Parathyroid adenoma (tissue), 2 donors: ENCODE measurements around the gene L3MBTL2.
"Not testable (repeated sequence)": the region's sequence is repeated elsewhere in the genome, so short reads cannot be mapped to it uniquely, and the experiment has no call there.

Experiments
- H2AFZ ChIP-seq: fragments of 300-600 bp; sonication (generic); one replicate; pipeline ENCODE4 v1.7.0; 2017; ENCODE audit warnings: antibody characterized with exemption, mild to moderate bottlenecking
- H3K27ac ChIP-seq: fragments of 300-600 bp; sonication (generic); one replicate; pipeline ENCODE4 v1.7.0; 2017
- H3K27me3 ChIP-seq: fragments of 300-600 bp; sonication (generic); one replicate; pipeline ENCODE4 v1.7.0; 2017; ENCODE audit warnings: low read length; ENCODE audit not compliant: control insufficient read depth, insufficient read depth
- H3K36me3 ChIP-seq: fragments of 300-600 bp; sonication (generic); one replicate; pipeline ENCODE4 v1.7.0; 2017; ENCODE audit warnings: low read length; ENCODE audit not compliant: control insufficient read depth, insufficient read depth
- H3K4me1 ChIP-seq: fragments of 300-600 bp; sonication (generic); one replicate; pipeline ENCODE4 v1.7.0; 2017; ENCODE audit warnings: control low read depth
- H3K4me2 ChIP-seq: fragments of 300-600 bp; sonication (generic); one replicate; pipeline ENCODE4 v1.7.0; 2017; ENCODE audit warnings: low read length
- H3K4me3 ChIP-seq: fragments of 300-600 bp; sonication (generic); one replicate; pipeline ENCODE4 v1.7.0; 2017; ENCODE audit warnings: low read depth, low read length
- H3K79me2 ChIP-seq: fragments of 300-600 bp; sonication (generic); one replicate; pipeline ENCODE4 v1.7.0; 2017; ENCODE audit warnings: control low read depth
- H3K9ac ChIP-seq: fragments of 300-600 bp; sonication (generic); one replicate; pipeline ENCODE4 v1.7.0; 2017; ENCODE audit warnings: mild to moderate bottlenecking
- H3K9me3 ChIP-seq: fragments of 300-600 bp; sonication (generic); one replicate; pipeline ENCODE4 v1.7.0; 2017; ENCODE audit warnings: low read length; ENCODE audit not compliant: control insufficient read depth
- TF ChIP-seq, protein P1 (sequence below): fragments of 300-600 bp; sonication (generic); IDR thresholded peaks from one replicate; pipeline ENCODE4 v1.7.0; 2017; ENCODE audit warnings: antibody characterized with exemption, mild to moderate bottlenecking
- donor health status: primary hyperparathyroidism.

L3MBTL2 gene

DNA sequence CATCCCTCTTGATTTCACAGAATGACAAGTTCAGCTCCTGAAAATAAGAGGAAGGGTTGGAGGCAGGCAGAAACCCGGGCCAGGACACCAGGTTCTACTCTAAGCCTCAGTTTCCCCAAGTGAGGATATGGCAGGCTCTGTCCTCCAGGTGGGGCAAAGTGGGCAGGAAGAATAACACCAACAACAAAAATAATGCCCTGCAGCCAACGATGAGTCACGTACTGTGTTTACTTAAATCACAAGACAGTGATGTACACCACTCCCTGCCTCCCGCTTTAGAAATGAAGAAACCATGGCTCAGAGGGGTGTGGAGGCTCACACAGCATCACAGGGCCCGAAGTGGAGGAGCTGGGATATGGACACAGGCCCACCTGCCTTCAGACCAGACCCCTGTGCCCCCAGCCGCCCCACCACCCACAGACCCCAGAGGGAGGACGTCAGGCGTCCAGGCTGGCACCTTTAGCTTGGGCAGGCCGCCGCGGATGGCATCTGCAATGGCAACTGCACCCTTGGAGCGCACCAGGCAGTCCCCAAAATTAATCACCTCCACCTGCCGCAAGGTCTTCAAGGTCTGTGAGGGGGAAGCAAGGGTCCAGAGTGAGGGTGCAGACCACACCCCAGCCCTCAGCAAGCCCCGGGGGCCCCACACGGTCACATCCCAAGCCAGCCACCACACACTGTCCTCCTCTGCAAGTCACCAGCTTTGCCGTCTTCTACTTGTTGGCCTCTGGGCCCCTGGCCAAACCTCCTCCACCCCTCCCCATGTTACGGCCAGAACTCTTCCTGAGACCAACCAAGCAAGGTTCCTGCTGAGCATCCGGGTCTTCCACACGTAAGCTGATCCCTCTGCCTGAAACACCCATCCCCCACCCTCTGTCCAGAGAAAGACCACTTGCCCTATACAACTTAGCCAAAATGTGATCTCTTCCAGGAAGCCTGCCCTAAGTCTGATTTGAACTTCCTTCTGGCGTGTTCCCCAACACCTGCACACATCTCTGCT is 51.4 kb downstream of the L3MBTL2 start:
- Histone ChIP-seq H3K4me1 (no peaks in the 10 kb centered on the region), H3K79me2 (no peaks in the 10 kb centered on the region), H3K9me3 (no peaks in the 10 kb centered on the region), H3K27ac (no peak overlapping the region), H3K4me2 (no peak overlapping the region), H3K4me3 (no peak overlapping the region), H3K36me3 (no peaks in the 10 kb centered on the region), H3K27me3 (no peaks in the 10 kb centered on the region), H2AFZ (no peak overlapping the region), H3K9ac (no peak overlapping the region)
- TF ChIP-seq, protein P1, sequence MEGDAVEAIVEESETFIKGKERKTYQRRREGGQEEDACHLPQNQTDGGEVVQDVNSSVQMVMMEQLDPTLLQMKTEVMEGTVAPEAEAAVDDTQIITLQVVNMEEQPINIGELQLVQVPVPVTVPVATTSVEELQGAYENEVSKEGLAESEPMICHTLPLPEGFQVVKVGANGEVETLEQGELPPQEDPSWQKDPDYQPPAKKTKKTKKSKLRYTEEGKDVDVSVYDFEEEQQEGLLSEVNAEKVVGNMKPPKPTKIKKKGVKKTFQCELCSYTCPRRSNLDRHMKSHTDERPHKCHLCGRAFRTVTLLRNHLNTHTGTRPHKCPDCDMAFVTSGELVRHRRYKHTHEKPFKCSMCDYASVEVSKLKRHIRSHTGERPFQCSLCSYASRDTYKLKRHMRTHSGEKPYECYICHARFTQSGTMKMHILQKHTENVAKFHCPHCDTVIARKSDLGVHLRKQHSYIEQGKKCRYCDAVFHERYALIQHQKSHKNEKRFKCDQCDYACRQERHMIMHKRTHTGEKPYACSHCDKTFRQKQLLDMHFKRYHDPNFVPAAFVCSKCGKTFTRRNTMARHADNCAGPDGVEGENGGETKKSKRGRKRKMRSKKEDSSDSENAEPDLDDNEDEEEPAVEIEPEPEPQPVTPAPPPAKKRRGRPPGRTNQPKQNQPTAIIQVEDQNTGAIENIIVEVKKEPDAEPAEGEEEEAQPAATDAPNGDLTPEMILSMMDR: no peak

DNA sequence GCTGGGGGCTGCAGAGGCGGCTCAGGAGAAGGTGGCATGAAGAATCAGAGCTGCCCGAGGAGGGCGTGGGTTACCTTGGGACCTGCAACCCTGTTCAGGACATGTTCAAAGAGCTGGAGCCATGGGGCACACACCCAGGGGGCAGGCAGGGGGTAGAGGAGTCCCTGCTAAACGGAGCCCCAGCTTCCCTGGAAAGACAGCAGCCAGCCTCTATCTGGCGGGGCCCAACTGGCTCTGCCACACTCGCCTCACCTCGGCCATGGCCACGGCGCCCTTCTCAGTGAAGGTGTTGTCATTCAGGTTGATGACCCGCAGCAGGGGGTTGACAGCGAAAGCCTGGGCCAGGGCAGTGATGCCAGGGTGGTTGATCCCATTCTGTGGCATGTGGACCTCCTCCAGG is 52.6 kb downstream of the L3MBTL2 start:
- Histone ChIP-seq H3K27me3 (no peaks in the 10 kb centered on the region), H3K9me3 (no peaks in the 10 kb centered on the region), H3K36me3 (no peaks in the 10 kb centered on the region), H3K4me1 (no peaks in the 10 kb centered on the region), H2AFZ (no peak overlapping the region), H3K27ac (no peak overlapping the region), H3K9ac (no peak overlapping the region), H3K79me2 (no peaks in the 10 kb centered on the region), H3K4me2 (no peak overlapping the region), H3K4me3 (no peak overlapping the region)
- TF ChIP-seq, protein P1: no peak

DNA sequence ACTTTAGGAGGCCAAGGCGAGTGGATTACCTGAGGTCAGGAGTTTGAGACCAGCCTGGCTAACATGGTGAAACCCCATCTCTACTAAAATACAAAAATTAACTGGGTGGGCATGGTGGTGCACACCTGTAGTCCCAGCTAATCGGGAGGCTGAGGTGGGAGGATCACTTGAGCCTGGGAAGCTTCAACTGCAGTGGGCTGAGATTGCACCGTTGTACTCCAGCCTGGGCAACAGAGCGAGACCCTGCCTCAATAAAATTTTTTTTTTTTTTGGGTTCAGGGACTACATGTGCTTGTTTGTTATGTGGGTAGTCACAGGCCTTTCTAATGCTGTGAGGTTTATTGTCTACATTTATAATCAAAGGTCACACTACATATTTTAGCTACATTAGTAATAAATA is 54.6 kb downstream of the L3MBTL2 start:
- not testable (repeated sequence) for H3K4me2 ChIP-seq, H3K27ac ChIP-seq, H2AFZ ChIP-seq, H3K27me3 ChIP-seq, H3K9ac ChIP-seq, H3K9me3 ChIP-seq, H3K79me2 ChIP-seq, H3K4me1 ChIP-seq, H3K36me3 ChIP-seq, H3K4me3 ChIP-seq

- Histone ChIP-seq H3K27ac (no peak overlapping the region), H3K36me3 (no peaks in the 10 kb centered on the region), H3K4me2 (no peak overlapping the region)
These were observed 55.8 kb downstream of the L3MBTL2 start for GRCh38 chr22:41260871-41261270.

GRCh38 chr22:41261541-41262249 is 56.6 kb downstream of the L3MBTL2 start:
- no peak overlapping the region for H3K9ac ChIP-seq
- no peak overlapping the region for H3K27ac ChIP-seq
- H3K4me1 ChIP-seq: no peaks in the 10 kb centered on the region
- no peaks in the 10 kb centered on the region for H3K27me3 ChIP-seq
- no peak overlapping the region for H3K4me2 ChIP-seq
- no peak overlapping the region for H3K4me3 ChIP-seq
- H2AFZ ChIP-seq: no peak overlapping the region
- no peaks in the 10 kb centered on the region for H3K36me3 ChIP-seq
- no peaks in the 10 kb centered on the region for H3K9me3 ChIP-seq
- no peaks in the 10 kb centered on the region for H3K79me2 ChIP-seq
- TF ChIP-seq, protein P1: no peak

More at GRCh38 chr22:41260871-41261270, 55.8 kb downstream of the L3MBTL2 start:
- TF ChIP-seq, protein P1: no peak
- Histone ChIP-seq H2AFZ (no peak overlapping the region), H3K4me3 (no peak overlapping the region), H3K9ac (no peak overlapping the region), H3K9me3 (no peaks in the 10 kb centered on the region), H3K79me2 (no peaks in the 10 kb centered on the region), H3K27me3 (no peaks in the 10 kb centered on the region), H3K4me1 (no peaks in the 10 kb centered on the region)
